Endodermal cell (in vitro differentiated cells): ENCODE results near the gene OR2A14. TPM values are rescaled to one million over a fixed set of nuclear protein-coding genes. Genes with fewer than 3 reads are reported as not detected.

Experiments
- DNase-seq: peaks from one replicate; pipeline ENCODE4 v3.0.0-alpha.2; 2017
- H3K27ac ChIP-seq: 2 replicates; pipeline ENCODE4 v1.5.1; 2013; ENCODE audit warnings: mild to moderate bottlenecking, low read depth, low read length, moderate library complexity
- H3K27me3 ChIP-seq: 2 replicates; pipeline ENCODE4 v1.6.1; 2013; ENCODE audit warnings: mild to moderate bottlenecking, low read length, moderate library complexity; ENCODE audit not compliant: insufficient read depth, control insufficient read depth, poor library complexity, severe bottlenecking
- H3K36me3 ChIP-seq: 2 replicates; pipeline ENCODE4 v1.7.0; 2013; ENCODE audit warnings: mild to moderate bottlenecking, low read length, moderate library complexity; ENCODE audit not compliant: control insufficient read depth, insufficient read depth
- H3K4me1 ChIP-seq: one replicate; pipeline ENCODE4 v1.7.0; 2013; ENCODE audit warnings: low read length; ENCODE audit not compliant: control insufficient read depth, insufficient read depth
- H3K4me3 ChIP-seq: 2 replicates; pipeline ENCODE4 v1.5.1; 2013; ENCODE audit warnings: mild to moderate bottlenecking, low read length, moderate library complexity
- H3K9ac ChIP-seq: 2 replicates; pipeline ENCODE4 v1.6.1; 2013; ENCODE audit warnings: mild to moderate bottlenecking, low read length, moderate library complexity; ENCODE audit not compliant: poor library complexity, severe bottlenecking; ENCODE audit errors: extremely low read depth
- H3K9me3 ChIP-seq: 2 replicates; pipeline ENCODE4 v1.6.1; 2013; ENCODE audit warnings: mild to moderate bottlenecking, low read length, moderate library complexity; ENCODE audit not compliant: control insufficient read depth
- H3K27ac Mint-ChIP-seq: 2 replicates; pipeline ENCODE4 v1.8.0; 2020; ENCODE audit warnings: mixed read lengths
- H3K27me3 Mint-ChIP-seq: 2 replicates; pipeline ENCODE4 v1.8.0; 2021; ENCODE audit warnings: mild to moderate bottlenecking, mixed read lengths; ENCODE audit not compliant: insufficient read depth
- H3K36me3 Mint-ChIP-seq: 2 replicates; pipeline ENCODE4 v1.8.0; 2020; ENCODE audit warnings: low read depth, mixed read lengths
- H3K4me1 Mint-ChIP-seq: 2 replicates; pipeline ENCODE4 v1.8.0; 2020; ENCODE audit warnings: mixed read lengths
- H3K4me3 Mint-ChIP-seq: 2 replicates; pipeline ENCODE4 v1.8.0; 2020; ENCODE audit warnings: mild to moderate bottlenecking, moderate library complexity, mixed read lengths
- H3K9me3 Mint-ChIP-seq: 2 replicates; pipeline ENCODE4 v1.8.0; 2020; ENCODE audit warnings: mild to moderate bottlenecking, mixed read lengths
- WGBS, 2 experiments: methylation state at CpG; one replicate each; pipeline versions ENCODE4 v1.1.5 to v1.1.7; 2013; ENCODE audit warnings: missing lambda C conversion rate in 2 of 2, mixed read lengths in 1 of 2; ENCODE audit not compliant: insufficient coverage in 1 of 2, insufficient read length in 1 of 2; 5-methylcytosine and 5-hydroxymethylcytosine counted together
- total RNA-seq, 2 donors: library from RNA; stranded (reverse); fragmentation: NEBNext Ultra II Directional in 1 of 2; extraction: Animal tissue kit (Norgen Biotek cat#: 25700) in 1 of 2; gene quantifications; 2 replicates in 1 of 2; 3 replicates in 1 of 2; pipeline ENCODE4 v1.2.1, GENCODE V29; 2021
- TF ChIP-seq, protein P1 (sequence below): fragments of 200-600 bp; sonication (generic); conservative IDR thresholded peaks from 2 replicates; pipeline ENCODE4 v1.5.0; 2021; ENCODE audit warnings: antibody characterized with exemption, mild to moderate bottlenecking

Gene OR2A14
- total RNA-seq, 2 donors from 2014 or later: not detected

DNA sequence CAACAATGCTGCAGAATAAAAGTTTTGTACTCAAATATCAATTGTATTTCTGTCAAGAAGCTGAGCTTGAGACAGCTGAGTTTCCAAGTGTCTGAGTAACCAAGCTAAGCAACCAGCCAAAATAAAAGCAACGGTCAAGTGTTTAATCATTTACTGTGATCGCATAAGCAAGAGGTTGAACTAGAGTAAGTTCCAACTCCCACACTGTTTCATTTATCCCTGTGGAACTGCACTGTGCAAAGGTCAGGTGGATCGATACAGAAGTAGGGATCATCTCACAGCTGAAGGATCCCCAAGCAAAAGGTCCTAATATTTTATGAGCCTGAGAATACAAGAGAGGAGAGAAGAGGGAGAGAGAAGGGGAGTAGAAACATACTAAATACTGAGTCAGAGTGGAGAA, 21.4 kb downstream of the OR2A14 start:
- TF ChIP-seq, protein P1, sequence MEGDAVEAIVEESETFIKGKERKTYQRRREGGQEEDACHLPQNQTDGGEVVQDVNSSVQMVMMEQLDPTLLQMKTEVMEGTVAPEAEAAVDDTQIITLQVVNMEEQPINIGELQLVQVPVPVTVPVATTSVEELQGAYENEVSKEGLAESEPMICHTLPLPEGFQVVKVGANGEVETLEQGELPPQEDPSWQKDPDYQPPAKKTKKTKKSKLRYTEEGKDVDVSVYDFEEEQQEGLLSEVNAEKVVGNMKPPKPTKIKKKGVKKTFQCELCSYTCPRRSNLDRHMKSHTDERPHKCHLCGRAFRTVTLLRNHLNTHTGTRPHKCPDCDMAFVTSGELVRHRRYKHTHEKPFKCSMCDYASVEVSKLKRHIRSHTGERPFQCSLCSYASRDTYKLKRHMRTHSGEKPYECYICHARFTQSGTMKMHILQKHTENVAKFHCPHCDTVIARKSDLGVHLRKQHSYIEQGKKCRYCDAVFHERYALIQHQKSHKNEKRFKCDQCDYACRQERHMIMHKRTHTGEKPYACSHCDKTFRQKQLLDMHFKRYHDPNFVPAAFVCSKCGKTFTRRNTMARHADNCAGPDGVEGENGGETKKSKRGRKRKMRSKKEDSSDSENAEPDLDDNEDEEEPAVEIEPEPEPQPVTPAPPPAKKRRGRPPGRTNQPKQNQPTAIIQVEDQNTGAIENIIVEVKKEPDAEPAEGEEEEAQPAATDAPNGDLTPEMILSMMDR: no peak
- H3K27ac ChIP-seq: no peak overlapping the region
- H3K27me3 Mint-ChIP-seq: no peaks in the 10 kb centered on the region
- H3K4me3 Mint-ChIP-seq: no peak overlapping the region
- H3K4me1 ChIP-seq: no peaks in the 10 kb centered on the region
- no peaks in the 10 kb centered on the region for H3K36me3 ChIP-seq
- H3K4me3 ChIP-seq: no peak overlapping the region
- peaks cover 2% of the 10 kb centered on the region for H3K36me3 Mint-ChIP-seq
- H3K27ac Mint-ChIP-seq: no peak overlapping the region
- H3K9me3 Mint-ChIP-seq: peaks cover 17% of the 10 kb centered on the region
- no peaks in the 10 kb centered on the region for H3K4me1 Mint-ChIP-seq
- 88 to 97% methylated on average over 1 to 3 of the region's 3 CpGs for WGBS, 2 experiments
- H3K27me3 ChIP-seq: no peaks in the 10 kb centered on the region
- H3K9me3 ChIP-seq: peaks cover 11% of the 10 kb centered on the region
- no peak overlapping the region for H3K9ac ChIP-seq
- DNase-seq: no peak

DNA sequence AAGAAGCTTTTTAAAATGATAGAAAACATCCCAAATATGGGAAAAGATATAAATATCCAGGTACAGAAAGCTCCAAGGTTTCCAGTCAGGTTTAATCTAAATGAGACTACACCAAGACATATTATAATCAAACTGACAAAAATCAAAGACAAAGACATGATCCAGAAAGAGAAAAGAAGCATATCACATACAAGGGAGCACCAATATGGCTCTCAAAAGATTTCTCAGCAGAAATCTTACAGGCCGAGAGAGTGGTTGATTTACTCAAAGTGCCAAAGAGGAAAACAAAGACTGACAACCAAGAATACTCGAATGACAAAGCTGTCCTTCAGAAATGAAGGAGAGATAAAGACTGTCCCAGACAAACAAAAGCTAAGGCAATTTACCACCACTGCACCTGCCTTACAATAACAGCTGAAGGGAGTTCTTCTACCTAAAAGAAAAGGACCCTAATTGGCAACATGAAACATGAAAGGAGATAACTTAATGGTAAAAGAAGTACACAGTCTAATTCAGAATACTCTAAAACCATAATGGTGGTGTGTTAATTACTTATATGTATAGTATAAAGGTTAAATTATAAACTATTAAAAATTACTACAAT, 25.4 kb downstream of the OR2A14 start:
- Mint-ChIP-seq H3K4me3 (no peak overlapping the region), H3K36me3 (peaks cover 2% of the 10 kb centered on the region), H3K4me1 (no peaks in the 10 kb centered on the region), H3K9me3 (peaks cover 34% of the 10 kb centered on the region), H3K27me3 (no peaks in the 10 kb centered on the region), H3K27ac (no peak overlapping the region)
- no peak for DNase-seq
- Histone ChIP-seq H3K9ac (no peak overlapping the region), H3K4me3 (no peak overlapping the region), H3K9me3 (peaks cover 19% of the 10 kb centered on the region), H3K27ac (no peak overlapping the region), H3K36me3 (no peaks in the 10 kb centered on the region), H3K27me3 (no peaks in the 10 kb centered on the region), H3K4me1 (no peaks in the 10 kb centered on the region)
- TF ChIP-seq, protein P1: no peak
- 90 to 100% methylated on average over 1 to 2 of the region's 2 CpGs for WGBS, 2 experiments

DNA sequence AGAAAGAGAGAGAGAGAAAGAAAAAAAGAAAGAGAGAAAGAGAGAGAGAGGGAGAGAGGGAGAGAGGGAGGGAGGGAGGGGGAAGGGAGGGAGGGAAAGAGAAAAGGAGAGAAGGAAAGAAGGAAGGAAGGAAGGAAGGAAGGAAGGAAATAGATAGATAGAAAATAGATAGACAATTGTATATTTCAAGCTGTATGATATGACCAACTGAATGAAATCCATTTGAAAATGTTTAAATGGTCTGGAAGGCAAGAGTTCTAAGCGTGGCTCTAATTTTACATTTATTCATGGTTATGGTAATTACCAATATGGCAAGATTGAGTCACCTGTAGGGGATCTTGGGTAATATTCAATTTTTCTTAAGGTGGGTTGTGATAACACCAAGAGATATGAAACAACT, 35.9 kb downstream of the OR2A14 start:
- H3K27me3 Mint-ChIP-seq: no peaks in the 10 kb centered on the region
- no peaks in the 10 kb centered on the region for H3K4me1 Mint-ChIP-seq
- WGBS, 2 experiments: 100% methylated on average over 1 of the region's 1 CpG
- no peak overlapping the region for H3K27ac Mint-ChIP-seq
- Histone ChIP-seq H3K4me3 (no peak overlapping the region), H3K27ac (no peak overlapping the region), H3K9me3 (no peaks in the 10 kb centered on the region), H3K4me1 (no peaks in the 10 kb centered on the region), H3K9ac (no peak overlapping the region), H3K36me3 (no peaks in the 10 kb centered on the region), H3K27me3 (no peaks in the 10 kb centered on the region)
- TF ChIP-seq, protein P1: no peak
- no peak for DNase-seq
- H3K36me3 Mint-ChIP-seq: no peaks in the 10 kb centered on the region
- no peak overlapping the region for H3K4me3 Mint-ChIP-seq
- H3K9me3 Mint-ChIP-seq: no peaks in the 10 kb centered on the region
